HCT116 (cell line): ENCODE data around the gene BMP5.

Source experiments
- CTCF ChIP-seq, 3 experiments: fragments of 200-600 bp in 1 of 3; sonication (generic) in 1 of 3; IDR thresholded peaks in 2 of 3; conservative IDR thresholded peaks in 1 of 3; 2 replicates each; pipeline ENCODE4 v1.5.1; 2012 to 2017; ENCODE audit warnings: low read depth in 2 of 3, low read length in 2 of 3, antibody characterized with exemption in 1 of 3, borderline replicate concordance in 1 of 3, control low read depth in 1 of 3, mild to moderate bottlenecking in 1 of 3, mixed read lengths in 1 of 3, mixed run types in 1 of 3, moderate library complexity in 1 of 3; ENCODE audit not compliant: insufficient read depth in 1 of 3
- POLR2A ChIP-seq: IDR thresholded peaks from 2 replicates; pipeline ENCODE4 v1.7.0; 2011; ENCODE audit warnings: borderline replicate concordance; ENCODE audit not compliant: insufficient read depth, insufficient read length; ENCODE audit errors: extremely low read depth

DNA sequence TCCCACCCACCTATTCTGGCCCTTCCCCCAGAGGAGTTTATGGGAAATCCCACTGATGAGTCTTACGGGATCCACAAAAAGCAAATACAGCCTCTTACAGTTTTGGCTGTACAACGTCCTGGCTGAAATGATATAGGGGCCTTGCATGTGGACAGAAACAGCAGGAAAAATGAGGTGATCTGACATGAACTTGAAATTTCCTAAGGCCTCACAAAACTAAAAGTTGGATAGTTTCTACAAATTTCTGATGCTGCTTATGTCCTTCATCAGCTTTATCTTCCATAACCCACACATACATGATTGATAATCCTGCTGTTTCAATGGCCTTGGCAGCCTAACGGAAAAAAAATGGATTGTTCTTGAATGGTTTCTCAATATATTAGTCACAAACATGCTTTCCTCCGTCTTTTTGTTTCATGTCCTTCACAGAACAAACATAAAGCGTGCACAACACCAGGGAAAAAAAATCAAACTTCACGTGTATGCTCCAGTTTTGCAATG lies 118.8 kb downstream of the BMP5 start:
- TF ChIP-seq POLR2A (no peak), CTCF (IDR thresholded peaks at IDR 0.05 in 2 of 3, conservative IDR thresholded peaks at IDR 0.05 in 1 of 3; ENCODE audit: borderline replicate concordance in 1 of 3, insufficient read depth in 1 of 3, low read depth in 2 of 3, low read length in 2 of 3) (no peak)
